NCI-H128 (cell line): ENCODE data around the gene ATP9A.

Experiments used
- DNase-seq: peaks from one replicate; lab custom pipeline; 2025; ENCODE audit not compliant: unreplicated experiment; lab: John Stamatoyannopoulos, UW

The ATP9A gene

GRCh38 chr20:51604851-51605250 is 163.3 kb downstream of the ATP9A start:
- no peak for DNase-seq

- no peak for DNase-seq
Measured at GRCh38 chr20:51602131-51602530, 166.1 kb downstream of the ATP9A start.

- DNase-seq = no peak
Measured at GRCh38 chr20:51600950-51601349, 167.2 kb downstream of the ATP9A start.

- DNase-seq = no peak
Measured at GRCh38 chr20:51600016-51600420, 168.2 kb downstream of the ATP9A start.

GRCh38 chr20:51598556-51598955 is 169.6 kb downstream of the ATP9A start:
- no peak for DNase-seq

GRCh38 chr20:51597389-51598231 is 170.6 kb downstream of the ATP9A start:
- no peak for DNase-seq

- no peak for DNase-seq
Measured at GRCh38 chr20:51596668-51597388, 171.4 kb downstream of the ATP9A start.

GRCh38 chr20:51595744-51596143 is 172.4 kb downstream of the ATP9A start:
- DNase-seq = no peak

- DNase-seq = peak; percentile 20
Measured at GRCh38 chr20:51595058-51595532, 173.1 kb downstream of the ATP9A start.

- no peak for DNase-seq
Measured at GRCh38 chr20:51594236-51595057, 173.7 kb downstream of the ATP9A start.

GRCh38 chr20:51593584-51593983 is 174.6 kb downstream of the ATP9A start:
- no peak for DNase-seq

- DNase-seq = no peak
Measured at GRCh38 chr20:51592564-51592963, 175.6 kb downstream of the ATP9A start.

- no peak for DNase-seq
Measured at GRCh38 chr20:51591871-51592270, 176.3 kb downstream of the ATP9A start.

- DNase-seq = no peak
Measured at GRCh38 chr20:51588762-51589161, 179.4 kb downstream of the ATP9A start.

GRCh38 chr20:51587145-51587544 is 181.0 kb downstream of the ATP9A start:
- DNase-seq = no peak

- DNase-seq = no peak
Measured at GRCh38 chr20:51586005-51586440, 182.2 kb downstream of the ATP9A start.

GRCh38 chr20:51585148-51585547 is 183.0 kb downstream of the ATP9A start:
- DNase-seq = no peak

GRCh38 chr20:51584737-51585136 is 183.5 kb downstream of the ATP9A start:
- DNase-seq = no peak

- DNase-seq = no peak
Measured at GRCh38 chr20:51584116-51584515, 184.1 kb downstream of the ATP9A start.

GRCh38 chr20:51583499-51583898 is 184.7 kb downstream of the ATP9A start:
- DNase-seq = no peak

GRCh38 chr20:51583073-51583472 is 185.1 kb downstream of the ATP9A start:
- DNase-seq = no peak
